SK-N-SH (cell line): Measurements from ENCODE around the gene CATSPERZ.

Source experiments
- CTCF ChIP-seq: fragments of 200-600 bp; sonication (generic); IDR thresholded peaks from 2 replicates; pipeline ENCODE4 v1.6.1; 2017; ENCODE audit warnings: antibody characterized with exemption, mild to moderate bottlenecking, moderate library complexity
- EZH2phosphoT487 ChIP-seq: fragments of 200-600 bp; sonication (generic); IDR thresholded peaks from 2 replicates; pipeline ENCODE4 v1.6.1; 2017; ENCODE audit warnings: low read depth, mixed run types, mild to moderate bottlenecking, antibody characterized with exemption, moderate library complexity, borderline replicate concordance
- FOXM1 ChIP-seq: IDR thresholded peaks from 2 replicates; pipeline ENCODE4 v1.4.0; 2012; ENCODE audit warnings: low read depth, mild to moderate bottlenecking
- JUND ChIP-seq: IDR thresholded peaks from 2 replicates; pipeline ENCODE4 v1.4.0; 2012
- MAX ChIP-seq: IDR thresholded peaks from 2 replicates; pipeline ENCODE4 v1.4.0; 2012; ENCODE audit warnings: low read depth
- NFIC ChIP-seq: IDR thresholded peaks from 2 replicates; pipeline ENCODE4 v1.4.0; 2012; ENCODE audit warnings: borderline replicate concordance
- POLR2AphosphoS5 ChIP-seq: IDR thresholded peaks from 2 replicates; pipeline ENCODE4 v1.6.1; 2012; ENCODE audit warnings: low read depth, low read length
- RCOR1 ChIP-seq: fragments of 150-350 bp; IDR thresholded peaks from 2 replicates; pipeline ENCODE4 v1.6.1; 2017; ENCODE audit warnings: antibody characterized with exemption, low read length
- REST ChIP-seq: IDR thresholded peaks from 2 replicates; pipeline ENCODE4 v1.6.1; 2012; ENCODE audit warnings: mild to moderate bottlenecking, low read depth, low read length, moderate library complexity
- SIN3A ChIP-seq: IDR thresholded peaks from 2 replicates; pipeline ENCODE4 v1.6.1; 2012; ENCODE audit warnings: low read depth, mild to moderate bottlenecking, low read length, moderate library complexity, borderline replicate concordance
- TAF1 ChIP-seq: IDR thresholded peaks from 2 replicates; pipeline ENCODE4 v1.6.1; 2012; ENCODE audit warnings: low read depth, mild to moderate bottlenecking, low read length, moderate library complexity, borderline replicate concordance
- TCF12 ChIP-seq: IDR thresholded peaks from 2 replicates; pipeline ENCODE4 v1.4.0; 2012

- TF ChIP-seq NFIC (no peak), CTCF (no peak), RCOR1 (no peak), MAX (no peak), TCF12 (no peak), JUND (no peak), FOXM1 (no peak), REST (no peak), EZH2phosphoT487 (no peak), POLR2AphosphoS5 (no peak), SIN3A (no peak), TAF1 (no peak)
Observed at GRCh38 chr11:64283092-64283491, 17.1 kb upstream of the CATSPERZ start.
